Measurements from ENCODE around the gene CLIC4. TPM values are rescaled to one million over a fixed set of nuclear protein-coding genes. Genes with fewer than 3 reads are reported as not detected.

Gene CLIC4
- total RNA-seq, 2 experiments from 2014 or later, result 14.2 to 15.5 TPM

DNA sequence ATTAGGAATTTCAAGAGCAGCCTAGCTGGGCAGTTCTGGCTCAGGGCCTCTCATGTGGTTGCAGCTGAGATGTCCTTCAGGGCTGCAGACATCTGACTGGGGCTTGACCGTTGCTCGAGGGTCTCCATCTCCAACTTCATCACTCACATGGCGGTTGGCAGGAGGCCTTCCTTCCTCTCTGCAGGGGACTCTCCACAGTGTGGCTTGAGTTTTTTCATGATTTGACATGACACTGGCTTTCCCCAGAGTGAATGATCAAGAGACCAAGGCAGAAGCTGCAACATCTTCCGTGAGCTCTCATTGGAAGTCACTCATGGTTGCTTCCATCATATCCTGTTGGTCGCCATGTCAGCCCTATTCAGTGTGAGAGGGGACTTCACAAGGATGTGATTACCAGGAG lies 110.2 kb downstream of the CLIC4 start:
- CTCF ChIA-PET, result interaction anchor here (0.5 to 1.3 kb wide), 2 partner anchors 181 to 192 kb away, joined by 3 to 5 read pairs; no protein-coding TSS in a partner anchor

DNA sequence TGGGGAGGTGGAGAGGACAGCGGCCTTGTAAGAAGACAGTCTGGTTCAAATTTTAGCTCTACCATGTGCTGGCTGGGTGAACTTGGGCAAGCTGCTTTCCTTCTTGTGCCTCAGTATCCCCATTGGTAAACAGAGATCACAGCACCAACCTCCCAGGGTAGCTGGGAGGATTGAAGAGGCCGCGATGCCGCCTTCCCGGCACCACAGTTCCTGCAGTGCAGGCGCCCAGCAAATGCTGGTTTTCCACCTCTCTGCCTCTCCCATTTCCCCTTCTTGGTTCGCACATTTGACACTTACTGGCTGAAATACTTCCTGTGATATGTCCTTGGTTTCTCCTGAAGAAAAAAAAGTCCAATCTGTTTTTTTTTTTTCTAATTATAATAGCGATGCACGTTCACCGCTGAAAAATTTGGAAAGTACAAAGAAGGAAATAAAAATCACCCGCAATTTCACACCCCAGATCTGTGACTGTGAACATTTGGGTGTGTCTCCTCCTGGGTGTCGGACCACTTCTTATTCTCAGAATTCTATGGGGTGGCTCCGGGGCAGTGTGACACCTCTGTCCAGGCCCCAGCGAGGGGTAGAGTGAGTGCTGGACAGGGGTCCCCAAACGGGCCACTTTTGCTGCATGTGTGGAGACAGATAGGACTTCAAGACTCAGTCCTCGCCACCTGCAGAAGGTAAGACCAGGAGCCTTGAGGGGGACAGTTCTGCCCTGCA lies 111.7 kb downstream of the CLIC4 start:
- Mint-ChIP-seq H3K9me3 (no peaks in the 10 kb centered on the region), H3K4me1 (peaks cover 4% of the 10 kb centered on the region), H3K27ac (no peak overlapping the region), H3K4me3 (no peak overlapping the region), H3K36me3 (ENCODE audit: low read depth) (no peaks in the 10 kb centered on the region), H3K27me3 (peaks cover 27% of the 10 kb centered on the region)
- POLR2A ChIA-PET, result no interaction called here
- DNase-seq, result no peak
- CTCF ChIA-PET, result no interaction called here

More for the DNA sequence above, 110.2 kb downstream of the CLIC4 start:
- Mint-ChIP-seq H3K4me3 (no peak overlapping the region), H3K27me3 (peaks cover 39% of the 10 kb centered on the region), H3K4me1 (peaks cover 4% of the 10 kb centered on the region), H3K27ac (no peak overlapping the region), H3K9me3 (no peaks in the 10 kb centered on the region), H3K36me3 (ENCODE audit: low read depth) (no peaks in the 10 kb centered on the region)
- no peak for DNase-seq
- POLR2A ChIA-PET, result no interaction called here

DNA sequence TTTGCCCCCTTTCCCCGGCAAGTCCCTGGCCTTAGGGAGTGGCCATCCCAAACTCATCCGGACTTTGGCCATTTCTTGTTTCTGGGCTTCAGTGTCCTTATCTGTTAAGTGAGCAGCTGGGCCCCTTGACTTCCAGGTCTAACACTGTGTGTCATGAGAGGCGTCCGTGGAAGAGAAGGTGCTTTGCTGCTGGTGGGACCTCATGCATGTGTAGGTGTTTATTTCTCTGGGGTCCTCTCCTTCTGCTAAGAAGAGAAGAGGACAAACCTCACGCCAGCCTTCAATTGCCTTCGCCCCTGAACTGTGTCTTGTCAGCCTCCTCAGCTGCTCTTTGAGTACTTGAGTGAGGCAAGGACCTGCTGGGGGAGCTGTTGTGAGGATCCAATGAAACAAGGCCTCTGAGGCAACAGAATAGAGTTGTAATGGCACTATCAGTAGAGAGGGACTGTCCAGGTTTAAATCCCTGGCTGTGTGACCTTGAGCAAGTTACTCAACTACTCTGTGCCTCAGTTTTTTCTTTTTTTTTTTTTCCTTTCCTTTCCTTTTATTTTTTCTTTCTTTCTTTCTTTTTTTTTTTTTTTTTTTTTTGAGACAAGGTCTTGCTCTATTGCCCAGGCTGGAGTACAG lies 112.4 kb downstream of the CLIC4 start:
- Mint-ChIP-seq H3K27ac (no peak overlapping the region), H3K4me1 (no peaks in the 10 kb centered on the region), H3K27me3 (peaks cover 21% of the 10 kb centered on the region), H3K9me3 (no peaks in the 10 kb centered on the region), H3K4me3 (no peak overlapping the region), H3K36me3 (ENCODE audit: low read depth) (no peaks in the 10 kb centered on the region)
- ChIA-PET POLR2A (no interaction called here), CTCF (no interaction called here)
- DNase-seq, result no peak

DNA sequence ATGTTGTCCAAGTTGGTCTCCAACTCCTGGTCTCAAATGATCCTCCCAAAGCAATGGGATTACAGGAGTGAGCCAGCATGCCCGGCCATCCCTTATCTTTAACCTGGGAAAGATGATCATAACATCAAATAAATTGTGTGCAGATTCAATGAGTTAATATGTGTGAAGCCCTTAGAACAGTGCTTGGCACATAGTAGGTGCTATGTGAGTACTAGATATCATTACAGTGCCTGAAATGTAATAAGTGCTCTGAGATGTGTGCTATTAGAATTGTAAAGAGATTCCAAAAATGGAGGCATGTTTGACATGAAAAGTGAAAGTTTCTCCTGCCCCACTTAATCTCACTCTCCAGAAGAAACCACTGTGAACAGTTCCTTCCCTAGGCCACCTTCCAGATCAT lies 113.0 kb downstream of the CLIC4 start:
- Mint-ChIP-seq H3K36me3 (ENCODE audit: low read depth) (no peaks in the 10 kb centered on the region), H3K27me3 (peaks cover 15% of the 10 kb centered on the region), H3K27ac (no peak overlapping the region), H3K4me1 (no peaks in the 10 kb centered on the region), H3K9me3 (no peaks in the 10 kb centered on the region), H3K4me3 (no peak overlapping the region)
- no peak for DNase-seq
- CTCF ChIA-PET, result interaction anchor here (0.5 kb wide), 1 partner anchor 391 kb away, joined by 3 read pairs; no protein-coding TSS in a partner anchor
- POLR2A ChIA-PET, result no interaction called here

DNA sequence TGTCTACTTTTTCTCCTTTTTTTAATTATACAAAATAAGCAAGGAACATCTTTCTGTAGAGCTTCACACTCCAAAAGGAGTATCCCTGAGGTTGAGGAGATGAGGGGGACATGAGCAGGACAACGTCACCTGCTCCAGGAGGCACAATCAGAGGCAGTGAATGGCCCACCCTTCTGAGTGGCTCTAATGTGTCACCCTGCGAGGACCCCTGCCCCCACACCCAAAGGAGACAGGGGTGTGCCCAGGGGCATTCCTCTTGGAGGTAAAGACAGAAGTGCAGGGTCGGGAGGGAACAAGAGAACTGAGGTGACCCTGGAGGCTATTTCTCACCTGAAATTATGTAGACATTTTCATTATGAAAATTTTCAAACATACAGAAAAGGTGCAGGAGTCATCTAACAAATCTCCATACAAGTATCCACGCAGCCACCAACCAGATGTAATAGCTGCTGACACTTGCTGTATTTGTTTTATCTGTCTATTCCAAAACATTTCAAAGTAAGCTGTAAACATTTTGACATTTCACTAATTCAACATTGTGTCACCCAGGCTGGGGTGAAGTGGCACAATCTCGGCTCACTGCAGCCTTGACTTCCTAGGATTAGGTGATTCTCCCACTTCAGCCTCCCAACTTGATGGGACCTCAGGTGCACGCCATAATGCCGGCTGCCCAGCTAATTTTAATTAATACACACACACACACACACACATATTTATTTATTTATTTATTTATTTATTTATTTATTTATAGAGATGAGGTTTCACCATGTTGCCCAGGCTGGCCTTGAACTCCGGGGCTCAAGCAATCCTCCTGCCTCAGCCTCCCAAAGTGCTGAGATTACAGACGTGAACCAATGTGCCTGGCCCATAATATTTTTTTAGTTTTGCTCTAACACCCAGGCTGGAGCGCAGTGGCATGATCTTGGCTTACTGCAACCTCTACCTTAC lies 114.1 kb downstream of the CLIC4 start:
- no peak overlapping the region for H3K4me3 Mint-ChIP-seq
- POLR2A ChIA-PET, result no interaction called here
- H3K4me1 Mint-ChIP-seq, result no peaks in the 10 kb centered on the region
- H3K36me3 Mint-ChIP-seq (ENCODE audit: low read depth), result no peaks in the 10 kb centered on the region
- CTCF ChIA-PET, result interaction anchor here (0.5 to 0.6 kb wide), 2 partner anchors 23 to 390 kb away, joined by 3 read pairs; no protein-coding TSS in a partner anchor
- H3K27ac Mint-ChIP-seq, result no peak overlapping the region
- H3K27me3 Mint-ChIP-seq, result peaks cover 16% of the 10 kb centered on the region
- no peak for DNase-seq
- no peaks in the 10 kb centered on the region for H3K9me3 Mint-ChIP-seq

DNA sequence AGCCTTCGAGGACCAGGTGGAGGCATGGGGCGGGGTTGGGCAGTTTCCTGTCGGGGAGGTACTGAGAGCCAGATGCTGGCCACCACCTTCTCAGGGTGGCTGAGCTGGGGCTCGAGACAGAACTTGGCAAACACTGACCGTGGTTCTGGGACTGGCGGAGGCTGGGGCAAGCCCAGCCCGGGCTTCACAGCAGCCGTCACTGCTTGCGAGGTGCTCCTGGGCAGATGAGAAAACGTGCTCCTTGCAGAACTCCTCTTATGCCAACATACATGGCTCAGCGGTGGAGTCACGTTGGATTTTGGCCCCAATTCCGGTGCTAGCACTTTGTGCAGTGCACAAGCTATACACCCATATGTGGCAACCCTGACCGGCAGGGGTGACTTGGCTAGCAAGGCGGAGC lies 115.6 kb downstream of the CLIC4 start:
- Mint-ChIP-seq H3K4me3 (no peak overlapping the region), H3K36me3 (ENCODE audit: low read depth) (no peaks in the 10 kb centered on the region), H3K9me3 (no peaks in the 10 kb centered on the region), H3K4me1 (no peaks in the 10 kb centered on the region), H3K27me3 (peaks cover 17% of the 10 kb centered on the region), H3K27ac (no peak overlapping the region)
- POLR2A ChIA-PET, result no interaction called here
- DNase-seq, result no peak
- CTCF ChIA-PET, result interaction anchor here (1.4 kb wide), 1 partner anchor 12 kb away, joined by 3 read pairs; no protein-coding TSS in a partner anchor

DNA sequence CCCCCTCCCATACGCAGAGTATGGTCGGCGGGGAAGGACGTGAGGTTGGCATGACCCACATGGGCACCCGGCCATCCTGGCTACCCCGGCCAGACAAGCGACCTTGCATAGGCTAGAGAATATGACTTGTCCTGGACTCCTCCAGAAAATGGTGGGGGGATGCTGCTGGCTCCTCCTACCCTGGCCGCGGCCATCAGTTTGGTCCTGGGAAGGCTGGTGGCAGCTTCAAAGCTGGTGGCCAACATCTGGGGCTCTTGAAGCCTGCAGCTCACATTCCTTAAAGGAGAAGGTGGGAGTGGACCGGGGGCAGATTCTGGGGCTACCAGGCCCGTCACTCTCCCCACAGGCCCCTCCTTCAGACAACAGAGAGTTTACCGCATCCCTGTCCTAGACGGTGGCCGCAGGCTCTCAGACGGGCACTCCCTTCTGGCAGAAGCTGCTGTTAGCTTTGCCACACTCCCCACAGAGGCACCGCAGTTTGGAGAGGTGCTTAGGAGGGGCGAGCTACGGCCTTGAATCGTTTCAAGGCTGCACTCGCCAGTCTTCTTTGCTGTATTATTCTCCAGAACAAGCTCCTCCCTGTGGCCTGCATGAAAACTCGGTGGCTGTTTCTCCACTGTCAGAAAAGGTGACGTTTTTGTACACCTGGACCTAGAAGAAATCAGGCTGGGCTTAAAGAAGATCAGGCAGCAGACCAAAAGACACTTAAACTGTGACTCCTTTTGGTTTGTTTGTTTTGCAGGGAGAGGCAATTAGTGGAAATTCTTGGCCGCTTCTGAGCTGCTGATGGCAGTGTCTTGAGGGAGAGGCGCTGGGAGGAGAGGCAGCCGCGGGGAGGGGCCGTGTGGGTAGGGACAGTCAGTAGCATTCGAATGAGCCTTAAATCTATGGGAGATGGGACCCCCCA lies 116.8 kb downstream of the CLIC4 start:
- CTCF ChIA-PET, result interaction anchor here (1.0 to 1.4 kb wide), 2 partner anchors 11 to 14 kb away, joined by 3 to 4 read pairs; no protein-coding TSS in a partner anchor
- H3K4me3 Mint-ChIP-seq, result no peak overlapping the region
- no peak for DNase-seq
- H3K27ac Mint-ChIP-seq, result no peak overlapping the region
- H3K4me1 Mint-ChIP-seq, result no peaks in the 10 kb centered on the region
- H3K36me3 Mint-ChIP-seq (ENCODE audit: low read depth), result no peaks in the 10 kb centered on the region
- no peaks in the 10 kb centered on the region for H3K9me3 Mint-ChIP-seq
- POLR2A ChIA-PET, result no interaction called here
- H3K27me3 Mint-ChIP-seq, result peaks cover 18% of the 10 kb centered on the region

DNA sequence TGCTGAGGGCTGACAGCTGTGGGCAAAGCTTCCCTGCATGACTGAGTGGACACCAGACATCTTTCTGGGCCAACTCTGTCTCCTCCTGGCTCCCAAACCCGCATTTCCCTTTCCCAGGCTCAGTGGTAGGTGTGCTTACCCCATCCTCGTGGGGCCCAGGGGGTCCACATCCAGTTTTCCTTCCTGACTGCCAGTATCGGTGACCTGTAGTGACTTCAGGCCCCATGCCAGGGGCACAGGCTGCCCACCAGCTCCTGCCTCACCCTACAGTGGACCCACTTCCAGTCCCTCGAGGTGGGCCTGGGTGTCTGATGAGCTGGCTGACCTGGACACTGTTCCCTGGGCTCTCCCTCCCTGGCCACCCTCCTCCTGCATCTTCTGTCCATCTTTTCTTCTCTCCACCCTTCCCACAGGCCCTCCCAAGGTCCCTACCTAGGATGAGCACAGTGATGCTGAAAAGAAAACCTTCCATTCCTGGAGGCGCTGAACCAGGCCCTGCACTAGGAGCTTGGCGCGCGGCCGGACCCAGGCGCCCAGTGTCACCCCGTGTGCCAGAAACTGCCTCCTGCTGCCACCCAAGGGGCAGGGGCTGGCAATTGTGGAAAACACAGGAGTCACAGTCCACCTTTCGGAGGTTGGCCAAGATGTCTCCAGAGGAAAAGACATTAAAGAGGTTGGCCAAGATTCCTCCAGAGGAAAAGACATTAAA lies 117.7 kb downstream of the CLIC4 start:
- ChIA-PET CTCF (interaction anchor here (0.8 to 1.0 kb wide), 2 partner anchors 12 to 254 kb away, joined by 3 to 4 read pairs; no protein-coding TSS in a partner anchor), POLR2A (no interaction called here)
- Mint-ChIP-seq H3K27me3 (peaks cover 18% of the 10 kb centered on the region), H3K36me3 (ENCODE audit: low read depth) (no peaks in the 10 kb centered on the region), H3K27ac (no peak overlapping the region), H3K4me3 (no peak overlapping the region), H3K4me1 (no peaks in the 10 kb centered on the region), H3K9me3 (no peaks in the 10 kb centered on the region)
- DNase-seq, result no peak

DNA sequence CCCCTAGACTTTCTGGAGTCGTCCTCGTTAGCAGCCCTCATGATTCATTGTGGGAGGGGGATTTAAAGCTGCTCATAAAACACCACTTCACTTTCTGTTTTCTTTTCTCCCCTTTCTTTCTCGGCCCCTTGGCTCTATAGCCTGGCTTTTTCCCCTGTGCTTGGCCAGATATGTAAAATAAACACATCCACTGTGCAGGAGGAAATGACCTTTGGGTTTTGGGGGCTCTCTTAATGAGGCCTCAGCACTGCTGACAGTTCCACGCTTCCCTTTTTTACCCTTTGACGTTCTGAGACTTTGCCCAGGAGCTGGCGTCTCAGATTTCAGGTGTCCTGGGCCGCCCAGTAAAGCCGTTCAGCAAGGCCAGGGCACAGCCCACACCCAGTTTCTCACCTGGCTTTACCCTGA lies 119.1 kb downstream of the CLIC4 start:
- H3K36me3 Mint-ChIP-seq (ENCODE audit: low read depth), result no peaks in the 10 kb centered on the region
- CTCF ChIA-PET, result interaction anchor here (0.6 to 0.8 kb wide), 2 partner anchors 17 to 421 kb away, joined by 3 read pairs; no protein-coding TSS in a partner anchor
- no peaks in the 10 kb centered on the region for H3K4me1 Mint-ChIP-seq
- peaks cover 14% of the 10 kb centered on the region for H3K27me3 Mint-ChIP-seq
- DNase-seq, result no peak
- no peaks in the 10 kb centered on the region for H3K9me3 Mint-ChIP-seq
- POLR2A ChIA-PET, result no interaction called here
- H3K4me3 Mint-ChIP-seq, result no peak overlapping the region
- H3K27ac Mint-ChIP-seq, result no peak overlapping the region

DNA sequence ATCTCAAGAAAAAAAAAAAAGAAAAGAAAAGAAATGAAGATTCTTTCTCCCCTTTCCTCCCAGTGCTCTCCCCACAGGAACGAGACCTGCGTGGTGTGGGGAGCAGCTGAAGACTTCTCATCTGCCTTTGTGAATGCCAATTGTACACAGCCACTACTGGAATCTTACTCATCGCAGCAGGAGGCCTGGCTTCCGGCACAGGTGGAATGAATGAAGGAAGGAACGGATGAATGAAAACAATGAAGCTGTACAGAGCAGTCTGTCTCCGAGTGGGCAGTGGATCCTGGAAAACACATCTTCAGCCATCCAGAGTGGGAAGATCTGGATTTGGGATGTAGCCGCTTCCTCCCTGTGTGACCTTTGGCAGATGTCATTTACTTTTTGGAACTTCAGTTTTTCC lies 119.9 kb downstream of the CLIC4 start:
- no peaks in the 10 kb centered on the region for H3K9me3 Mint-ChIP-seq
- POLR2A ChIA-PET, result no interaction called here

DNA sequence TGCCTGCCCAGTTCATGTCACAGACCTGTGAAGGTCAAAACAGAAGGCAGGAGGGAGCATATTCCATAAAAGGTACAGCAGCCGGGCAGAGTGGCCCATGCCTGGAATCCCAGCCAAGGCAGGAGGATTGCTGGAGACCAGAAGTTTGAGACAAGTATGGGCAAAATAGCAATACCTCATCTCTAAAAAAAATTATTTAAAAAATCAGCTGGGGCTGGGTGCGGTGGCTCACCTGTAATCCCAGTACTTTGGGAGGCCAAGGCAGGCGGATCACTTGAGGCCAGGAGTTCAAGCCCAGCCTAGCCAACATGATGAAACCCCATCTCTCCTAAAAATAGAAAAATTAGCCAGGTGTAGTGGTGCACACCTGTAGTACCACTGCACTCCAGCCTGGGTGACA lies 120.3 kb downstream of the CLIC4 start:
- no peaks in the 10 kb centered on the region for H3K36me3 Mint-ChIP-seq (ENCODE audit: low read depth)
- H3K27ac Mint-ChIP-seq, result no peak overlapping the region
- DNase-seq, result no peak
- peaks cover 3% of the 10 kb centered on the region for H3K4me1 Mint-ChIP-seq
- H3K27me3 Mint-ChIP-seq, result peaks cover 14% of the 10 kb centered on the region
- ChIA-PET CTCF (interaction anchor here (0.6 kb wide), 1 partner anchor 626 kb away, joined by 3 read pairs; no protein-coding TSS in a partner anchor), POLR2A (no interaction called here)
- H3K9me3 Mint-ChIP-seq, result no peaks in the 10 kb centered on the region
- H3K4me3 Mint-ChIP-seq, result no peak overlapping the region

More for the DNA sequence above, 119.9 kb downstream of the CLIC4 start:
- CTCF ChIA-PET, result interaction anchor here (0.6 kb wide), 2 partner anchors 422 to 627 kb away, joined by 3 read pairs; no protein-coding TSS in a partner anchor
- DNase-seq, result no peak
- peaks cover 14% of the 10 kb centered on the region for H3K27me3 Mint-ChIP-seq
- no peaks in the 10 kb centered on the region for H3K4me1 Mint-ChIP-seq
- no peak overlapping the region for H3K27ac Mint-ChIP-seq
- no peaks in the 10 kb centered on the region for H3K36me3 Mint-ChIP-seq (ENCODE audit: low read depth)
- H3K4me3 Mint-ChIP-seq, result no peak overlapping the region

All from activated CD4-positive, alpha-beta T cell treated with anti-CD3 and anti-CD28 coated beads, Interleukin-2, amount 10 ng/mL, durations not matched to agents 7 days and 5 days (primary cell).